Activated naive CD8-positive, alpha-beta T cell treated with anti-CD3 and anti-CD28 coated beads for 36 hours (primary cell): ENCODE measurements around the gene CHN2. TPM values are rescaled to one million over a fixed set of nuclear protein-coding genes. Genes with fewer than 3 reads are reported as not detected.

ENCODE experiments used
- DNase-seq: peaks from one replicate; pipeline ENCODE4 v3.0.0; 2021
- H3K27ac Mint-ChIP-seq: one replicate; pipeline ENCODE4 v1.8.0; 2022; ENCODE audit warnings: mild to moderate bottlenecking, moderate library complexity, mixed read lengths
- H3K27me3 Mint-ChIP-seq: one replicate; pipeline ENCODE4 v1.8.0; 2022; ENCODE audit warnings: mild to moderate bottlenecking, mixed read lengths
- H3K36me3 Mint-ChIP-seq: one replicate; pipeline ENCODE4 v1.8.0; 2021; ENCODE audit warnings: mild to moderate bottlenecking, mixed read lengths
- H3K4me1 Mint-ChIP-seq: one replicate; pipeline ENCODE4 v1.8.0; 2021; ENCODE audit warnings: mixed read lengths
- H3K4me3 Mint-ChIP-seq: one replicate; pipeline ENCODE4 v1.8.0; 2022; ENCODE audit warnings: mild to moderate bottlenecking, moderate library complexity, mixed read lengths
- H3K9me3 Mint-ChIP-seq: one replicate; pipeline ENCODE4 v1.8.0; 2022; ENCODE audit warnings: mixed read lengths
- total RNA-seq, 2 experiments: library from RNA; stranded (reverse); gene quantifications; one replicate each; pipeline ENCODE4 v1.2.3, GENCODE V29; 2021

The CHN2 gene
- total RNA-seq, 2 experiments from 2014 or later, result 0.80 to 1.6 TPM

DNA sequence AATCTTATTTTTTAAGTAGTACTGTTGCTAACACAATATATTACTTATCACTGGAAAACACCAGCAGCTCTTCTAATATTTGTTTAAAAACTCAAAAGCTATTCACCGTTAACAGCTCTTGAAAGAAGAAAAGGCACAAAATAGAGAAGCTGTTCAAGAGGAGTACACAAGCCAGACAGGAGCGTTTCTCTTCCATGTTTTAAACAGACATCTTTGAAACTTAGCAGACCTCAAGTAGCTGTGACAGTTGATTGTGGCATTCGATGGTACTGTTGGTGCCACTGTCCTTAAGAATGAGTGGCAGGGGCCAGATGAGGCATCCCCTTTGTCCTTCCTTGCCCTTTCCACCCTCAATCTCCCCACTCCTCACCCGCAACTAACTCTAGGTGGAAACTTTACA, 287.5 kb downstream of the CHN2 start:
- no peaks in the 10 kb centered on the region for H3K9me3 Mint-ChIP-seq
- H3K4me1 Mint-ChIP-seq, result no peaks in the 10 kb centered on the region
- no peak overlapping the region for H3K4me3 Mint-ChIP-seq
- peaks cover 9% of the 10 kb centered on the region for H3K27me3 Mint-ChIP-seq
- no peak overlapping the region for H3K27ac Mint-ChIP-seq
- no peak for DNase-seq
- H3K36me3 Mint-ChIP-seq, result no peaks in the 10 kb centered on the region

DNA sequence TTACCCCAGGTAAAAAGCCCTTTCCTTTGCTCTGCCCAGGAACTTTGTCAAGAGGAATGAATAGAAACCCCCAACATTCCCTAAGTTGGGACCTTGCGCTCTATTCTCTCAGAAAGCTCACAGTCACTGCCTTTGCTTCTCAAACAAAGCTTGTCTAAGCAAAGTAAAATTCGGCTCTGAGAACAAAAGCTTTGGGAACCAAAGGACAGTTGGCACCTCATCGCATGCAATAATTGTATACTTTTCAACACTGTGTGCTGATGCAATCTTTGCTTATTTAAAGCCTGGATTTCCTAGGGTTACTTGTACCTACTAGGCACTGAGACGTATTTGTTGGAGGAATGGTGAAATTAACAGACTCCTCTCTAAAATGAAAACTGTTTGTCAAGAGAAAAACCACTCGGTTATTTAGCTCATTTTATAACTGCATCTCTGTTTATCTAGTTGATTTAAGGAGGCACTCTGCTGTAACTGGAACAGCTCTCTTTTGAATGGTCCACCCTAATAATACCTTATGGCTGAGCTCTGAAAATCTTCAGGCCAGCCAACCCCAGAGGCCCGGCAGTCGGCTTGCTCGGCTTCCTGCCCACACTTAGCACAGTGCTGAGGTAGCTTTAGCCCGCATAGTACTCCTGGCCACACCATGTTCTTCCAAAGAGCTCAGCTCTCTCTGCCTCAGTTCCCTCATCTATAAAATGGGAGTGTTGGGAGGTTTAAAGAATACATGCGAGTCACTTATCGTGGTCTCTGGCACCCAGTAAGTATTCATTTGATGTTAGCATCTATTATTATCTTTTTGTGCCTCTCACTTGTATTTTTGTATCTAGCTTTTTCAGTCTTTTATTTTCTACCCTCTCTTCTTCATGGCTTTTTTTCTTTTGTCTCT, 288.9 kb downstream of the CHN2 start:
- H3K27ac Mint-ChIP-seq, result no peak overlapping the region
- H3K36me3 Mint-ChIP-seq, result no peaks in the 10 kb centered on the region
- H3K4me1 Mint-ChIP-seq, result peaks cover 1% of the 10 kb centered on the region
- H3K9me3 Mint-ChIP-seq, result no peaks in the 10 kb centered on the region
- H3K27me3 Mint-ChIP-seq, result peaks cover 13% of the 10 kb centered on the region
- H3K4me3 Mint-ChIP-seq, result no peak overlapping the region
- DNase-seq, result no peak

DNA sequence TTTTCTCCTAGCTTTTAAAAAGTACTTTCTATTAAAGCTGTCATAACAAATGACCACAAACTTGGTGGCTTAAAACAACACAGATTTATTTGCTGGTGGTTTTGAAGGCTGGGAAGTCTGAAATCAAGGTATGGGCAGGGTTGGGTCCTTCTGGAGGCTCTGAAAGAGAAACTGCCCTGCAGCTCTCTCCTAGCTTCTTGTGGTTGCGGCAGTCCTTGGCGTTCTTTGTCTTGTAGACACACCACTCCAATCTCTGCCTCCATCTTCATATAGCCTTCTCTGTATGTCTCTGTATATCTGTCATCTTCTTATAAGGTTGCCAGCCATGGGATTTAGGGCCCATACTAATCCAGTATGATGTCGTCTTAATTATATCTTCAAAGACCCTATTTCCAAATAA, 289.7 kb downstream of the CHN2 start:
- peaks cover 1% of the 10 kb centered on the region for H3K4me1 Mint-ChIP-seq
- no peak overlapping the region for H3K4me3 Mint-ChIP-seq
- H3K9me3 Mint-ChIP-seq, result no peaks in the 10 kb centered on the region
- no peaks in the 10 kb centered on the region for H3K36me3 Mint-ChIP-seq
- no peak for DNase-seq
- H3K27me3 Mint-ChIP-seq, result peaks cover 13% of the 10 kb centered on the region
- H3K27ac Mint-ChIP-seq, result no peak overlapping the region

DNA sequence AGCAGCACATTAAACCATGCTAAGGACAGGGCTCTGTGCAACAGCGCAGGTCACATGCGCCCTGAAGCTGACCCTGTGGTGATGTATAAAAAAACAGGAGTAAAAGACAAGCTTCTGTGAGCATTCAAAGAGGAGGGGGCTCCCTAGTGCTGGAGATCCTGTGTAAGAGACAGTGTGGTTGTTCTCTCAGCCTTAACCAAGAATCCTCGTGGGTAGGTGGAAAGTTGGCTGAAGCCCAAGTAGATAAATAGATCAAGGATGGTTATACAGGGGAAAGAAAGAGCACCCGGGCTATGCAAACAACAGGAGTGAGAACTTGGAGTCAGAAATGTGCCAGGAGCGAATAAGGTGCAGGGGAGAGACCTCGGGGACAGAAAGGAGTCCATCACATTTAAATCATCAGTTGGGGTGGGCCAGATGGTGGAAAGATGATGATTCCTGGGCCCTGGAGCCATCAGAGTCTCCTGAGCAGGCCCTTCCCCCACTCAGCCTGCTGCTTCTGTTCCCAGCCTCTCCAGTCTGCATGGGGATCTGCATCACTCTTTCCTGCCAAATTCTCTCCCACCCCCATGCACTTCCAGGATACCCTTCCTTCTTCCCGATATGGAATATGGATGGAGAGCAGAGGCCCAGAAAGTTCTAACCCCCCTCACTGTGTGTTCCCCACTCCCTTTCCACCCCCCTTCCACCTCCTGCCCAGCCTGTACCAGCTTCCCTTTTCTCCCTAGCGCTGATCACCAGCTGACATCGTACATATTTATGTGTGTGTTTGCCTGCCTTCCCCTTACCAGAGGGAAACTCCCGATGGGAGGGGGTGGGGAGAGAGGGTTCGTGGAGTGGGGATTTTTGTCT, 291.0 kb downstream of the CHN2 start:
- no peak overlapping the region for H3K27ac Mint-ChIP-seq
- H3K27me3 Mint-ChIP-seq, result peaks cover 13% of the 10 kb centered on the region
- no peaks in the 10 kb centered on the region for H3K36me3 Mint-ChIP-seq
- no peak overlapping the region for H3K4me3 Mint-ChIP-seq
- no peak for DNase-seq
- H3K4me1 Mint-ChIP-seq, result peaks cover 1% of the 10 kb centered on the region
- no peaks in the 10 kb centered on the region for H3K9me3 Mint-ChIP-seq

DNA sequence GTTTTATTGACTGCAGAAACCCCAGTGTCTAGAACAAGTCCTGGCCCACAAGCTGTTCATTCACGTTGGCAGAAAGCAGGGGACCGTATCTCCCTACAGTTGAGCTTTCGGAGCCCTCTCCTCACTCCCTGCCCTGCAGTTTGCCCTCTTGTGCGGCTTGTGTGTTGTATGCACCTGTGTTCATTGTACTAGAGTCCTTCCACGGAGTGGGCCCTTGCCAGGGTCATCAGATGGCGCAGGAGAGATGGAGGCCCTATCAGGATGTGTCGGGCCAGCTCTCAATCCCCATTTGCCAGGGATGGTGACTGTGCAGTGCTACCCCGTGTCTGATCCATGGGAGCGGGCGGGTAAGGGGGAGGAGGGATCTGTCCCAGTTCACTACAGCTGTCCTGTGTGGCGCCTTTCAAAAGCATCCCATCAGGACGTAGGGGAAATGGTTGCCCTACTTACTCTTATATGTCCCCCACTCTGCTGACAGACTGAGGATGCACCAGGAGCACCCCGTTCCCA, 291.7 kb downstream of the CHN2 start:
- no peaks in the 10 kb centered on the region for H3K9me3 Mint-ChIP-seq
- H3K4me3 Mint-ChIP-seq, result no peak overlapping the region
- no peaks in the 10 kb centered on the region for H3K36me3 Mint-ChIP-seq
- H3K4me1 Mint-ChIP-seq, result peaks cover 1% of the 10 kb centered on the region
- no peak overlapping the region for H3K27ac Mint-ChIP-seq
- DNase-seq, result no peak
- H3K27me3 Mint-ChIP-seq, result peaks cover 13% of the 10 kb centered on the region

DNA sequence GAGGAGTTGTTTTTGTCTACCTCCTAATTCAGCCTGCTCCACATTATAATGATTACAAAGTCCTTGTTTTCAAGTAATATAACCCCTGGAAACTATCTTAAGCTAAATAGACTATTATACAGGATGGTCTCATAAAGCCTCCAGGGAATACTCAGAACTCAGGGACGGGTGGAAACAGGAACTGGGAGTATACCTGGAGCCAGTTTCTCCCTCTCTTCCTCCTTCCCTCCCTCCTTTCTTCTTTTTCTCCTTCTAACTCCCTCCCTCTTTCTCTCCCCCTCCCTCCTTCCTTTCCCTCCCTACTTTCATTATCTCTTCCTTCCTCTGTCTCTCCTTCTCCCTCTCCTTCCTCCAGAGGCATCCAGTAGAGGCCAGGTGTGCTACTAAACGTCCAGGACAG, 292.8 kb downstream of the CHN2 start:
- Mint-ChIP-seq H3K4me3 (no peak overlapping the region), H3K36me3 (no peaks in the 10 kb centered on the region), H3K27me3 (peaks cover 13% of the 10 kb centered on the region), H3K9me3 (no peaks in the 10 kb centered on the region), H3K4me1 (peaks cover 1% of the 10 kb centered on the region), H3K27ac (no peak overlapping the region)
- no peak for DNase-seq

DNA sequence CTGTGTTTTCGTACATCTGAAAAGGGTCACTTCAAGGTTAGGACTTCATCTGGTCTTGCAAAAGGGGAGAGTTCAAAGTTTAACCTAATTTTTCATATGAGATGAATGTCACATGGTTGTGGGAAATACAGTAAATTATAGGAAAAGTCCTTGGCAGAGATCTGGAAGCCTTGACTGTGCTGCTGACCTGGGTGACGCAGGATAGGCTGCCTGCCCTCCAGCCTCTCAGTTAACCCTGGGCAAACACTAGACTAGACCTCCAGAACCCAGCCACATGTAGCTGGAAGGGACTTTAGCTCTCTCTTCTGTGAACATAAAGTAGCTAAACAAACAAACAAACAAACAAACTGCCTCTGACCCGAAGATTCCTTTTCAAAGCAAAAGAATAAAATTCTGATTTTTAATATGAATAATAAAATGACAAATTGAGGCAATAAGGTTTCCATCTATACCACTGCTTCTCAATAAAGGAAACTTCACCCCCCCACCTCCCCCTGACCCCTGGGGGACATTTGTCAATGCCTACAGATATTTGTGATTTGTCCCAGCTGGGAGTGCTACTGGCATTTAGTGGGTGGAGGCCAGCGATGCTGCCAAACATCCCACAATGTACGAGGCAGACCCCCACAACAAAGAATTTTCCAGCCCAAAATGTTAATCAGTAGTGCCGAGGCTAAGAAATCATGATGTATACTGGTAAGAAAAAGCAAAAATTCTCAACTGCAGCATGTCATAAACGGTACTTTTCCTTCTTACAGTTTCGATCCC, 293.8 kb downstream of the CHN2 start:
- peaks cover 13% of the 10 kb centered on the region for H3K27me3 Mint-ChIP-seq
- H3K4me1 Mint-ChIP-seq, result peaks cover 1% of the 10 kb centered on the region
- H3K9me3 Mint-ChIP-seq, result no peaks in the 10 kb centered on the region
- no peak overlapping the region for H3K27ac Mint-ChIP-seq
- no peaks in the 10 kb centered on the region for H3K36me3 Mint-ChIP-seq
- no peak for DNase-seq
- H3K4me3 Mint-ChIP-seq, result no peak overlapping the region

DNA sequence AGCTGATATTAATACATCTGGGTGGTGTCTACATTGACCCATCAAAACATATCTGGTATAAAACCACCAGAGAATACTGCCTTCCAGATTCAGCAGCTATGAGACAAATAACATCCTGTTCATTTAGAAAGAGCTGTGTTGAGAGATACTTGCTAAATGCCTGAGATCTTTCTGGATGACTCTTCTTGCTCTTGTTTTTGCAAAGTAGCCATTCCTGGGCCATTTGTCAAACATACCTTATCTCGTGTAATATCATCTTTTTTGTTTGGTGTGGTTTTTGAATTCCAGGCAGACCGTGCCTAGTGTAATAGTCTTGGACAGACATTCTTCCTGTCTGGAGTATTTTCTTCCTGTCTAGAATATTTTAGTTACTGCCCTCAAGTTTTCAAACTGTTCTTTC, 294.4 kb downstream of the CHN2 start:
- DNase-seq, result no peak
- Mint-ChIP-seq H3K4me1 (peaks cover 1% of the 10 kb centered on the region), H3K27ac (no peak overlapping the region), H3K9me3 (no peaks in the 10 kb centered on the region), H3K4me3 (no peak overlapping the region), H3K36me3 (no peaks in the 10 kb centered on the region), H3K27me3 (peaks cover 13% of the 10 kb centered on the region)

DNA sequence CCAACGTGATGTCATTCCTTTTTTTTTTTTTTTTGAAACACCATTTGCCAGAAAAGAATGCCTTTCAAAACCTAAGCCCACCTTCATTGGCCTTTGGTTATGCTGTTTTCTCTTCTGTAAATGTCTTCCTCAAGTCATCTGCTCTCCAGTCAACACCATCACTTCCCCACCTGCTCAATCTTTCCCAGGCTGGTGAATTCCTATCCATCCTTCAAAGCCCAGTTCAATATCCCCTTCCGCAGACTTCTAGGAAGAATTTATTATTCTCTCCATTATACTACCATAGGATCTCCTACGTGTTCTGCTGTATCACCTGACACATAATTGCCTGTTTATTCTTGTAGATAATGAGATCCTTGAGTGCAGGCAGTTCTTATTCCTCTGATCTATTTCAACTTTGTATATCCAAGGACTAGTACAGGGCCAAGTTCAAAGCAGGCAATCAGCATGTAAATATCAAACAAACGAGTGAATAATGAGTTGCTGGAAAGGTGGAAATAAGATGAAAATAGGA, 295.6 kb downstream of the CHN2 start:
- Mint-ChIP-seq H3K4me3 (no peak overlapping the region), H3K9me3 (no peaks in the 10 kb centered on the region), H3K36me3 (no peaks in the 10 kb centered on the region), H3K27ac (no peak overlapping the region), H3K4me1 (peaks cover 1% of the 10 kb centered on the region), H3K27me3 (peaks cover 13% of the 10 kb centered on the region)
- DNase-seq, result no peak

DNA sequence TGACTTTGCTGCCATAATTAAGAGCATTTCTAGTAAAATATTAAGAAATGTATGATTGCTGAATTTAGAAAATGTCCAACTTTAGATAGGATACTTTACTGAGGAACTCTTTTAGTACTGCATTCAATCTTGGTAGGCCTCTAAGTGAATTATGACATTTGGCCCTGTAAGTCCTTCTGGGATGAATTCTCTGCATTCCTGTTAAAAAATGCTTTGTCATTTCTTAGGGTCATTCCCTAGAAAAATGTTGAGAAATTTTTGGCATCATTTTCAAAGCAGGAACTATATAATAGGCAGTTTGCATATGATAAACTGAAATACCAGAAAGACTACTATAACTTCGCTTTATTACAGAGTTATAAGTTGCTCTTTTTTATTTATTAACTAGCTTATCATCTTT, 299.8 kb downstream of the CHN2 start:
- no peaks in the 10 kb centered on the region for H3K36me3 Mint-ChIP-seq
- no peaks in the 10 kb centered on the region for H3K4me1 Mint-ChIP-seq
- no peak for DNase-seq
- H3K9me3 Mint-ChIP-seq, result no peaks in the 10 kb centered on the region
- H3K27me3 Mint-ChIP-seq, result no peaks in the 10 kb centered on the region
- H3K27ac Mint-ChIP-seq, result no peak overlapping the region
- no peak overlapping the region for H3K4me3 Mint-ChIP-seq

DNA sequence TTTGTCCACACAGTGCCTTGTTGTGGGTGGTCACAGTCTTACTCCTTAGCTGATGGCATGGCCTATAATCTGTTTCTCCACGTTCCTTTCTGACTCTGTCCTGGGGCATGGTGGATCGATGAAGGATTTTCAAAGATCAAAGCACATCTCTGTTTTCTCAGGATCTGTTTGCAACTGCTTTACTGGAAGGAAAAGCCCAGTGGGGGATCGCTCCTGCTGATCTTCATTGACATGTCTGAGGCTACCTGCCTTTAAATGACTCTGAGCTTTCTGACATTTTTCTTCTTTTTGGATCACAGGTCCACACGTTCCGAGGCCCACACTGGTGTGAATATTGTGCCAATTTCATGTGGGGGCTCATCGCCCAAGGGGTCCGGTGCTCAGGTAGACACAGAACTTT, 301.1 kb downstream of the CHN2 start:
- no peak for DNase-seq
- Mint-ChIP-seq H3K4me3 (no peak overlapping the region), H3K27me3 (no peaks in the 10 kb centered on the region), H3K4me1 (no peaks in the 10 kb centered on the region), H3K36me3 (no peaks in the 10 kb centered on the region), H3K27ac (no peak overlapping the region), H3K9me3 (no peaks in the 10 kb centered on the region)

DNA sequence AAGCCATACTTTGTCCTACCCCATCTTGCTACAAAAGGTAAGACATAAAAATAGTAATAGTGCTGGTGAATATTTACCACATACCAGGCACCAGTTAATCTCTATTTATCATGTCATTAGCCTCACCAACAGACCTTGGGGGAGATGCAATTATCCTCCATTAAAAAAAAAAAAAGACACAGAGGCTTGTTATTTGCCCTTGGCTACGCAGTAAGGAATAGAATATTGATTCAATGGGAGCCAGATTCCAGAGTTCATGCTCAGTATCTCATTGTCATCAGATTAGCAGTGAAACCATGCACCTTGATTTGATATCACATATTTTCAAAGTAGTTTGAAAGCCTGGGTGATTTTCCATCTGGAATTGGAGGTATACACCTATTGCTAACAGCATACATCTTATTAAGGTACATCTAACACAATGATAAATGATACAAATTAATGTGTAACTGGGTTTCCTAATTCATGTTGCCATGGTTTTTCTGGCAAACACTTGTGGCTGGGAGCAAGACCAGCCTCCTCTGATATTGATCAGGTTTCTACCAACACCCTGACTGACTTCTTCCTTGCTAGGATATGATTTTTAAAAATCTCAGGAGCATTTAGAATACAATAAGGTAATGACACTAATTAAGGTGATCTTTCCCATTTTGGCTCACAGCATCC, 301.9 kb downstream of the CHN2 start:
- no peaks in the 10 kb centered on the region for H3K27me3 Mint-ChIP-seq
- H3K9me3 Mint-ChIP-seq, result no peaks in the 10 kb centered on the region
- no peak for DNase-seq
- H3K36me3 Mint-ChIP-seq, result no peaks in the 10 kb centered on the region
- no peaks in the 10 kb centered on the region for H3K4me1 Mint-ChIP-seq
- H3K4me3 Mint-ChIP-seq, result no peak overlapping the region
- no peak overlapping the region for H3K27ac Mint-ChIP-seq

DNA sequence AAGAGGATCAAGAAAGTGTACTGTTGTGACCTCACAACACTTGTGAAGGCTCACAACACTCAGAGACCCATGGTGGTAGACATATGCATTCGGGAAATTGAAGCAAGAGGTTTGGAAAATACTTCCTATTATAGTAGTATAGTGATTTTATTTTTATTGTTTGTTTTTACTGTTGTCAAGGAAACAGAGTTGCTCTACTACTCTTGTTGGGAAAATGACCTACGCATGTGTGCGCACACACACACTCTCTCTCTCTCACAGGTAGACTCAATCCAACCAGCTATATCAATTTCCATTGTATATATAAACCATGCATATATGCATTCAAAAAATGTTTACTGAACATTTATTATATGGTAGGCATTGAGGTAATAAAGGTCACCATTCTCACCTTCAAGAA, 305.4 kb downstream of the CHN2 start:
- H3K4me3 Mint-ChIP-seq, result no peak overlapping the region

DNA sequence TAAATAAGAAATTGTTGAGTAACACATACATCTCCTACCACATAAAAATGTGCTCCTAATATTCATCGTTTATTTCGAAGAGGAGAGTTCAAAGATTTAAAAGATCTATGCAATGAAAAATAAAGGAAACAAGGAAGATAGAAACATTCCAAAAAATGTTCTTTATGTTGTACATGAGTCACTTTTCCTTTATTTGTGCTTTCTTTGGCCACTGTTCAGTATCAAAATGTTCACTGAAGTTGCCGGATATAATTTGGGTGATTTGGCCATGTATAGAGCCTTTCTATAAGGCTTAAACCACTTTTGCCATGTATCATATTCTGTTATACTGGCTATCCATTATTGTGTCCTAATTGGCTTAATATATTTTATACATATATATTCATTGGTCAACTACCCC, 306.1 kb downstream of the CHN2 start:
- Mint-ChIP-seq H3K4me1 (no peaks in the 10 kb centered on the region), H3K27ac (no peak overlapping the region), H3K4me3 (no peak overlapping the region), H3K9me3 (no peaks in the 10 kb centered on the region), H3K27me3 (no peaks in the 10 kb centered on the region), H3K36me3 (no peaks in the 10 kb centered on the region)
- no peak for DNase-seq

More for the DNA sequence above, 305.4 kb downstream of the CHN2 start:
- Mint-ChIP-seq H3K4me1 (no peaks in the 10 kb centered on the region), H3K27ac (no peak overlapping the region), H3K36me3 (no peaks in the 10 kb centered on the region), H3K27me3 (no peaks in the 10 kb centered on the region), H3K9me3 (no peaks in the 10 kb centered on the region)
- DNase-seq, result no peak
